ENCODE measurements around the gene RBMS3. TPM values are rescaled to one million over a fixed set of nuclear protein-coding genes. Genes with fewer than 3 reads are reported as not detected.

The RBMS3 gene
- total RNA-seq, 1 donor from 2014 or later, result 47.6 TPM

DNA sequence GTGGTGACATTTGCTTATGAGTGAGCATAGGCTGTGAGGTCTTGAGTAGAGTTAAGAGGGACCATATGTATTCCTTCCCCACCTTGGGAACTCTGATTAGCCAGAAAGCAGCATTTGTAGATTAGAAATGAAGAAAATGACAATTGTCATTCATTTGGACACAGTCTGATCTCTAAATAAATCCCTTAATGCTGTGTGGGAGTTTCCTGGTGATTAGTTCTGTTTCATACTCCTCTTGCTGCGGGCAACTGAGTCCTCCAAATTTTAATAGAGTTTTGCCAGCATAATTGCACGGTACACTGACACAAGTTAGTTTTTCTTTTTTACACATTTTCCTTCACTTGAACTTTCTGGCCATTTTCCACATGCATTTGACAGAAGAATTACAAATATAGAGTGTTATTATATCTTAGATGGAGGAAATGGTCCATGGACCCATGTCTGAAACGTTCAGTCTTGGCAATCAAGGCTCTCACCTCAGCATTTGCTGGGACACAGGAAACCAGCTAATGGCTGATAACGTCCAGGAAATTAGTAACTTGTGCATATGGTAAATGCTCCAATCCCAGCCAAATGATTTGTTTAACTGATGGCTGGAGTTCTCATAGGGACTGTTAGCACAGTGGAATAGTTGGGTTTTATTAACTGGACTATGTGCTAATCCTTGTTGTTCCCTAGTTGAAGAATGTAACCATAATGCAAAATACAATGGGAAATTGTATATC is 321.2 kb downstream of the RBMS3 start:
- DNase-seq (ENCODE audit: low spot score), result no peak
- H3K9me3 Mint-ChIP-seq (ENCODE audit: low read depth), result no peaks in the 10 kb centered on the region
- no peak overlapping the region for H3K4me3 Mint-ChIP-seq (ENCODE audit: unreplicated experiment)
- H3K4me1 Mint-ChIP-seq (ENCODE audit: low read depth), result peaks cover 36% of the 10 kb centered on the region
- no peak overlapping the region for H3K27ac Mint-ChIP-seq (ENCODE audit: unreplicated experiment)
- no peaks in the 10 kb centered on the region for H3K36me3 Mint-ChIP-seq (ENCODE audit: low read depth)
- no peak for TF ChIP-seq CTCF (IDR thresholded peaks at IDR 0.05)
- H3K27me3 Mint-ChIP-seq (ENCODE audit: low read depth), result no peaks in the 10 kb centered on the region

DNA sequence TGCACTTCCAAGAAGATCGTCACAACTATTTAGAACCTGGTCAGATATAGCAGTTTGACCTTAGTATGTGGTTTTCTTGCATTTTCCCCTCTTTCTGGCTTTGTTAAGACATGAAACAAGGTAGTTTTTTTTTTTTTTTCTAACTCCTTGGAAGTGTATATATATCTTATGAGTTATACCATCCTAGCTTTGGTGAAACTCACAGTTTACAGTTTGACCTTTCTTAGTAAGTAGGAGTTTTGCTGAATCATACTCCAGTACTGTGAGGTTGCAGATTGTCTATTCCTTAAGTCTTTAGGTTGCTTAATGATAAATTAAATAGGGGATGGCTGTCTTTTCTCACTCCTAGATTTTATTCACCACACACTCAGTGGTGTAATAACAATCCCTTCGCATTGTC is 325.0 kb downstream of the RBMS3 start:
- no peak overlapping the region for H3K4me3 Mint-ChIP-seq (ENCODE audit: unreplicated experiment)
- no peak overlapping the region for H3K27ac Mint-ChIP-seq (ENCODE audit: unreplicated experiment)
- no peaks in the 10 kb centered on the region for H3K36me3 Mint-ChIP-seq (ENCODE audit: low read depth)
- TF ChIP-seq CTCF (IDR thresholded peaks at IDR 0.05), result no peak
- H3K9me3 Mint-ChIP-seq (ENCODE audit: low read depth), result no peaks in the 10 kb centered on the region
- peaks cover 22% of the 10 kb centered on the region for H3K4me1 Mint-ChIP-seq (ENCODE audit: low read depth)
- DNase-seq (ENCODE audit: low spot score), result no peak
- no peaks in the 10 kb centered on the region for H3K27me3 Mint-ChIP-seq (ENCODE audit: low read depth)

DNA sequence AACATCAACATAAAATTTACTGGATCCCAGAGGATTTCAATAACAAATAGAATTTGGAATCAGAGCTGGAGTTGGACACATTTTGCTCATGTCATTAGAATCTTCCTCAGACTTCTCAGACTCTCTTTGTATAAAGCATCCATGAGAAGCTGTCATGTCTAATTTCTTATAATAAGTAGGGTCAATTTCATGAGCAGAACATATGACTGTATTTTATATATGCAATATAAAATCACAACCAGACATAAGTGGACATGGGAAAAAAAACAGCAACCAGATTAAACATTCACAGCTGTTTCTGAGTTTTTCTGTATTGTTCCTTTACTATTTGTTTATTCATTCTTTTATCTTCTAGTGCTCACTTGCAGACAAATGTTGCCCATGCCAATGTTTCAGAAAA is 325.5 kb downstream of the RBMS3 start:
- DNase-seq (ENCODE audit: low spot score), result no peak
- H3K27me3 Mint-ChIP-seq (ENCODE audit: low read depth), result no peaks in the 10 kb centered on the region

DNA sequence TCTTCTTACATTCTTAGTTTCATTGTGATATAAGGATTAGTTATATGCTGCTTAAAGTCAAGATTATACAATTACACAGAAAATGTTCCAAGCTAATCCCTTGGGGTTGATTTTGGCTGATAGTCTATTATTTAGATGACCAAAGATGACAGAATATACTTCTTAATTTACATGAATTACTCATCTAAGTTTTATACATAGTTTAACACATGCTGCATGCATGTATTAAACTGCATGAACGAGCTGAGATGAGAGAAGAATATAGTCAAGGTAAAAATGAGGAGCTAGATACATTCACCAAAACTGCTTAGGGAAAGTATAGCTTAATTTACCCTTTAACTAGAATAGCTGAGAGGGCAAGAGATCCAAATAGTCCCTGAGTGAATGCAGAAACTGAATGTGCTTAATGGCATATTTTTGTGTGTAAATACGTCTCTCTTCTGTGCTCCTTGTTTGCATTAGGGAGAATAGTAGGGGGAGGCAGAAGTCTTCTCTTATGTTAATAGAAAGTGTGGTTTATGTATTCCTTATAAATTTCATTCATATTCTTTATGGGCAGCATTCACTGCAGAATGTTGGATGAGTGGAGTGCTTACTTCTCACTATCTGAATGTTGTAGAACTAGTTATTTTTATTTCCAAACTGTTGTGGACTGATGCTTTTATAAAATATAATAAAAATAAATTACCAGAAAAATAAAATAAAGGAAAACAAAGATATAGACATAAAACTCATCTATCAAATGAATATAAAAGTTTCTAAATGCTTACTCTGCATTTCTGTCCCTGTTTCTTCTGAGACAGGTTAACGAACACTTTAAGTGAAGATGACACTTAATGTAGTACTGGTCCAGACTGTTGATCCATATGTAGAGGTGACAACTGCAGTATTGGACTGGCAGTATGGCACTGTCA is 327.8 kb downstream of the RBMS3 start:
- TF ChIP-seq CTCF (IDR thresholded peaks at IDR 0.05), result no peak
- Mint-ChIP-seq H3K27ac (ENCODE audit: unreplicated experiment) (no peak overlapping the region), H3K9me3 (ENCODE audit: low read depth) (no peaks in the 10 kb centered on the region), H3K4me1 (ENCODE audit: low read depth) (peaks cover 28% of the 10 kb centered on the region), H3K4me3 (ENCODE audit: unreplicated experiment) (no peak overlapping the region), H3K27me3 (ENCODE audit: low read depth) (no peaks in the 10 kb centered on the region), H3K36me3 (ENCODE audit: low read depth) (no peaks in the 10 kb centered on the region)
- DNase-seq (ENCODE audit: low spot score), result no peak

More for the DNA sequence above, 325.5 kb downstream of the RBMS3 start:
- TF ChIP-seq CTCF (IDR thresholded peaks at IDR 0.05), result no peak
- H3K4me1 Mint-ChIP-seq (ENCODE audit: low read depth), result peaks cover 28% of the 10 kb centered on the region
- no peaks in the 10 kb centered on the region for H3K36me3 Mint-ChIP-seq (ENCODE audit: low read depth)
- H3K9me3 Mint-ChIP-seq (ENCODE audit: low read depth), result no peaks in the 10 kb centered on the region
- H3K27ac Mint-ChIP-seq (ENCODE audit: unreplicated experiment), result no peak overlapping the region
- H3K4me3 Mint-ChIP-seq (ENCODE audit: unreplicated experiment), result no peak overlapping the region

- H3K4me1 Mint-ChIP-seq (ENCODE audit: low read depth), result peaks cover 28% of the 10 kb centered on the region
- no peaks in the 10 kb centered on the region for H3K27me3 Mint-ChIP-seq (ENCODE audit: low read depth)
- no peaks in the 10 kb centered on the region for H3K9me3 Mint-ChIP-seq (ENCODE audit: low read depth)
- H3K36me3 Mint-ChIP-seq (ENCODE audit: low read depth), result no peaks in the 10 kb centered on the region
- no peak for TF ChIP-seq CTCF (IDR thresholded peaks at IDR 0.05)
- DNase-seq (ENCODE audit: low spot score), result no peak
- no peak overlapping the region for H3K4me3 Mint-ChIP-seq (ENCODE audit: unreplicated experiment)
- H3K27ac Mint-ChIP-seq (ENCODE audit: unreplicated experiment), result no peak overlapping the region
These were observed 328.5 kb downstream of the RBMS3 start for GRCh38 chr3:29609328-29609811.
